Measurements from ENCODE around the gene GALNT1.

The GALNT1 gene

GRCh38 chr18:35577045-35577848 lies 4.3 kb upstream of the GALNT1 start:
- H3K4me3 ChIP-seq (ENCODE audit: low read length), result no peak overlapping the region
- DNase-seq (ENCODE audit: low read depth), result no peak
- TF ChIP-seq CTCF (conservative IDR thresholded peaks at IDR 0.05; ENCODE audit: low read depth, low read length), result no peak

GRCh38 chr18:35578481-35578880 lies 3.1 kb upstream of the GALNT1 start:
- H3K4me3 ChIP-seq (ENCODE audit: low read length), result no peak overlapping the region
- peak; percentile 24 for DNase-seq (ENCODE audit: low read depth)
- no peak for TF ChIP-seq CTCF (conservative IDR thresholded peaks at IDR 0.05; ENCODE audit: low read depth, low read length)

- DNase-seq (ENCODE audit: low read depth), result no peak
- TF ChIP-seq CTCF (conservative IDR thresholded peaks at IDR 0.05; ENCODE audit: low read depth, low read length), result no peak
- no peak overlapping the region for H3K4me3 ChIP-seq (ENCODE audit: low read length)
Observed at GRCh38 chr18:35578936-35579335, 2.6 kb upstream of the GALNT1 start.

- TF ChIP-seq CTCF (conservative IDR thresholded peaks at IDR 0.05; ENCODE audit: low read depth, low read length), result no peak
- H3K4me3 ChIP-seq (ENCODE audit: low read length), result peak overlapping the region; percentile 56
- peak; percentile 27 for DNase-seq (ENCODE audit: low read depth)
Observed at GRCh38 chr18:35580701-35581539, 620 bp upstream of the GALNT1 start.

- no peak for TF ChIP-seq CTCF (conservative IDR thresholded peaks at IDR 0.05; ENCODE audit: low read depth, low read length)
- H3K4me3 ChIP-seq (ENCODE audit: low read length), result peak overlapping the region; percentile 75
- no peak for DNase-seq (ENCODE audit: low read depth)
Observed at GRCh38 chr18:35581898-35582641, 530 bp downstream of the GALNT1 start.

GRCh38 chr18:35582899-35583558 lies 1.5 kb downstream of the GALNT1 start:
- peak overlapping the region; percentile 75 for H3K4me3 ChIP-seq (ENCODE audit: low read length)
- TF ChIP-seq CTCF (conservative IDR thresholded peaks at IDR 0.05; ENCODE audit: low read depth, low read length), result no peak
- peak; percentile 22 for DNase-seq (ENCODE audit: low read depth)
